CD4-positive, alpha-beta memory T cell (primary cell): ENCODE data around the gene PRTG. TPM values are rescaled to one million over a fixed set of nuclear protein-coding genes. Genes with fewer than 3 reads are reported as not detected.
"Not testable (repeated sequence)": the region's sequence is repeated elsewhere in the genome, so short reads cannot be mapped to it uniquely, and the experiment has no call there.

ENCODE experiments used
- CTCF ChIA-PET: fragments of 350-600 bp; sonication (Branson Sonifier 250); formaldehyde crosslinking; loops from one replicate; lab custom pipeline; 2021; ENCODE audit warnings: inconsistent platforms; ENCODE audit not compliant: partially characterized antibody; lab: Charles Lee
- POLR2A ChIA-PET: fragments of 350-600 bp; sonication (Branson Sonifier 250); formaldehyde crosslinking; loops from one replicate; lab custom pipeline; 2021; ENCODE audit not compliant: partially characterized antibody; lab: Charles Lee
- DNase-seq, 5 donors: peaks; one replicate each; pipeline versions ENCODE4 v3.0.0 to v3.0.0-alpha.2; 2020 to 2022; ENCODE audit warnings: mixed read lengths in 1 of 5
- H3K27ac ChIP-seq: one replicate; pipeline ENCODE4 v1.7.0; 2013; ENCODE audit warnings: low read depth, low read length
- H3K27me3 ChIP-seq: 2 replicates; pipeline ENCODE4 v1.7.0; 2013; ENCODE audit warnings: mild to moderate bottlenecking, low read length, moderate library complexity; ENCODE audit not compliant: insufficient read depth
- H3K36me3 ChIP-seq: 2 replicates; pipeline ENCODE4 v1.7.0; 2013; ENCODE audit warnings: mild to moderate bottlenecking, low read length, moderate library complexity; ENCODE audit not compliant: insufficient read depth
- H3K4me1 ChIP-seq: 2 replicates; pipeline ENCODE4 v1.7.0; 2013; ENCODE audit warnings: mild to moderate bottlenecking, low read length, moderate library complexity; ENCODE audit not compliant: insufficient read depth
- H3K4me3 ChIP-seq, 2 donors: one replicate each; pipeline ENCODE4 v1.7.0; 2013; ENCODE audit warnings: low read length in 2 of 2, mild to moderate bottlenecking in 1 of 2
- H3K9me3 ChIP-seq, 2 donors: one replicate each; pipeline ENCODE4 v1.7.0; 2013; ENCODE audit warnings: low read length in 2 of 2, control low read depth in 1 of 2; ENCODE audit not compliant: control insufficient read depth in 1 of 2
- H3K27ac Mint-ChIP-seq, 7 donors: one replicate each; pipeline ENCODE4 v1.8.0; 2020 to 2021; ENCODE audit warnings: mixed read lengths in 7 of 7, mild to moderate bottlenecking in 6 of 7, inconsistent platforms in 3 of 7, moderate library complexity in 3 of 7
- H3K27me3 Mint-ChIP-seq, 2 donors: one replicate each; pipeline ENCODE4 v1.8.0; 2020 to 2021; ENCODE audit warnings: mixed read lengths in 2 of 2
- H3K36me3 Mint-ChIP-seq, 2 donors: one replicate each; pipeline ENCODE4 v1.8.0; 2020 to 2021; ENCODE audit warnings: mixed read lengths in 2 of 2, inconsistent platforms in 1 of 2, mild to moderate bottlenecking in 1 of 2
- H3K4me1 Mint-ChIP-seq, 4 donors: one replicate each; pipeline ENCODE4 v1.8.0; 2020 to 2021; ENCODE audit warnings: mixed read lengths in 4 of 4, mild to moderate bottlenecking in 1 of 4
- H3K4me3 Mint-ChIP-seq, 8 donors: one replicate each; pipeline ENCODE4 v1.8.0; 2020 to 2021; ENCODE audit warnings: mixed read lengths in 8 of 8, mild to moderate bottlenecking in 7 of 8, moderate library complexity in 6 of 8, inconsistent platforms in 3 of 8
- H3K9me3 Mint-ChIP-seq, 8 donors: one replicate each; pipeline ENCODE4 v1.8.0; 2020 to 2021; ENCODE audit warnings: mixed read lengths in 8 of 8, mild to moderate bottlenecking in 5 of 8, inconsistent platforms in 3 of 8, moderate library complexity in 1 of 8
- intact Hi-C: fragments of 100-400 bp; cut with micrococcal nuclease; formaldehyde crosslinking; loops from one replicate; pipeline ENCODE4 v1.15.1; 2023
- polyA plus RNA-seq, 2 donors: library from polyadenylated mRNA; unstranded; fragments of 300-500 nt; fragmentation: Illumina TruSeq; gene quantifications; one replicate each; pipeline ENCODE4 v1.2.3, GENCODE V29; 2021
- total RNA-seq, 2 experiments: library from RNA; stranded (reverse); gene quantifications; one replicate each; pipeline ENCODE4 v1.2.3, GENCODE V29; 2021

PRTG gene
- total and polyA plus RNA-seq, 4 experiments from 2014 or later: not detected

DNA sequence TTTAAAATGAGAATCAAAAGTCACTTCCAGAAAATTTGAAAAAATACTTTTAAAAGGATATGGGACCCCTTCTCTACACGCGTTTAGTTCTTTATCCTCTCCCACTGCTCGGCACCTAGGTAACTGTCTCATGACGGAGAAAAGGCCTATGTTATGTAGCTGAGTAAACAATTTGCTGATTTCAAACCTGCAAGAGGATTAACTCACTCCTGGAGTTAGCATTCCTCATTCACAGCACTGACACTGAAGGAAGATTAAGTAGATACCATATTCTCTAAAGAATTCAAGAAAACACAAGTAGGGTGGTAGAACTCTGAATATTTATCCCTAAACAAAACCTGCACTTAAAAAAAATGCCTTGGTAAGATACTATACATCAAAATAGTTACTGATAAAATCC is 124.6 kb downstream of the PRTG start:
- Mint-ChIP-seq H3K9me3 (no peaks in the 10 kb centered on the region), H3K27me3 (peaks cover 14 to 17% of the 10 kb centered on the region in 2 donors), H3K4me1 (no peaks in the 10 kb centered on the region), H3K27ac (no peak overlapping the region), H3K4me3 (no peak overlapping the region), H3K36me3 (no peaks in the 10 kb centered on the region)
- Histone ChIP-seq H3K4me3 (no peak overlapping the region), H3K9me3 (no peaks in the 10 kb centered on the region), H3K36me3 (no peaks in the 10 kb centered on the region), H3K4me1 (no peaks in the 10 kb centered on the region), H3K27me3 (no peaks in the 10 kb centered on the region), H3K27ac (no peak overlapping the region)
- ChIA-PET CTCF (no interaction called here), POLR2A (no interaction called here)
- no peak for DNase-seq
- intact Hi-C loops: no loop called here

DNA sequence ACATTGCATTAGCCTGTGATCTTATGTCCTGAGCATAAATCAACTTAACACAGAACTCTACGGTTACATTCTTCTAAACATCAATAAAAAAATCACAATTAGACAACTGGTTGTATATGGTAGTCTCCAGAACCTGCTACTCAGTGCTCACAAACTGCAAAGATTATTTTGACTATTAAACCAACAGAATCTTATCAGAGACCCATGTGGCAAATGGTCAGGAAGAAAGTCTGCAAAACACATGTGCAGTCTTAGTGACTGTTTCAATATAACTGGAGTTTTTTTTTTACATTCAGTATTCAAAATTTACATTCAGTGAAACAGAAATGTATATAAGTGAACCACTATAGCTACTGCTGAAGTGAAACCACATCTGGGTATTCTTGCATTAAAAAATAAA is 127.5 kb downstream of the PRTG start:
- H3K27ac Mint-ChIP-seq: no peak overlapping the region
- peaks cover 0 to 2% (median 0%) of the 10 kb centered on the region in 8 donors for H3K9me3 Mint-ChIP-seq
- CTCF ChIA-PET: no interaction called here
- DNase-seq: no peak
- no peaks in the 10 kb centered on the region for H3K36me3 Mint-ChIP-seq
- Histone ChIP-seq H3K36me3 (no peaks in the 10 kb centered on the region), H3K27me3 (no peaks in the 10 kb centered on the region), H3K4me3 (no peak overlapping the region), H3K27ac (no peak overlapping the region), H3K4me1 (no peaks in the 10 kb centered on the region), H3K9me3 (no peaks in the 10 kb centered on the region)
- no peak overlapping the region for H3K4me3 Mint-ChIP-seq
- intact Hi-C loops: no loop called here
- POLR2A ChIA-PET: no interaction called here
- H3K4me1 Mint-ChIP-seq: no peaks in the 10 kb centered on the region
- peaks cover 19 to 23% of the 10 kb centered on the region in 2 donors for H3K27me3 Mint-ChIP-seq

DNA sequence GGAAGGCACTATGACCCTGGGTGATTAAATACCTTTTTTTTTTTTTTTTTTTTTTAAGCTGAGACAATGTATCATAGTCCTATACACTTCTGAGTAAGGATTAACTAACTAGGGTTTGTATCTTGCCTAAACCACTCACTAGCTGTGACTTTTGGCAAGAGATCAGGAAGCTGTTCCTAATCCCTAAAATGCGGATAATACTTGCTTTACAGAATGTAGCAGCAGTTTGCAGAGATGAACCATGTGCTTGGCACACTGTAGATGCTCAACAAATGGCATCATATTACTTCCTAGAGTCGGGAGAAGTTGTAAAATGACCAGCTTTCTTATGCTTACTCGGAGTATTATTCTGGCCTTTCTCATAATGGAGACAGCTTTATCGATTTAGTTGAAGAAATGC is 129.2 kb downstream of the PRTG start:
- no peak for DNase-seq
- CTCF ChIA-PET: interaction anchor here (1.5 kb wide), 1 partner anchor 9 kb away, joined by 3 read pairs; no protein-coding TSS in a partner anchor
- H3K9me3 Mint-ChIP-seq: peaks cover 0 to 3% (median 0%) of the 10 kb centered on the region in 8 donors
- H3K27me3 ChIP-seq: no peaks in the 10 kb centered on the region
- no peak overlapping the region for H3K4me3 Mint-ChIP-seq
- H3K27ac ChIP-seq: no peak overlapping the region
- H3K4me1 Mint-ChIP-seq: no peaks in the 10 kb centered on the region
- peaks cover 21 to 24% of the 10 kb centered on the region in 2 donors for H3K27me3 Mint-ChIP-seq
- H3K36me3 Mint-ChIP-seq: no peaks in the 10 kb centered on the region
- POLR2A ChIA-PET: interaction anchor here (0.6 kb wide), 1 partner anchor 892 kb away, joined by 3 read pairs; no protein-coding TSS in a partner anchor
- no peaks in the 10 kb centered on the region for H3K9me3 ChIP-seq
- no peaks in the 10 kb centered on the region for H3K4me1 ChIP-seq
- H3K36me3 ChIP-seq: no peaks in the 10 kb centered on the region
- H3K4me3 ChIP-seq: no peak overlapping the region
- intact Hi-C loops: no loop called here
- H3K27ac Mint-ChIP-seq: no peak overlapping the region

DNA sequence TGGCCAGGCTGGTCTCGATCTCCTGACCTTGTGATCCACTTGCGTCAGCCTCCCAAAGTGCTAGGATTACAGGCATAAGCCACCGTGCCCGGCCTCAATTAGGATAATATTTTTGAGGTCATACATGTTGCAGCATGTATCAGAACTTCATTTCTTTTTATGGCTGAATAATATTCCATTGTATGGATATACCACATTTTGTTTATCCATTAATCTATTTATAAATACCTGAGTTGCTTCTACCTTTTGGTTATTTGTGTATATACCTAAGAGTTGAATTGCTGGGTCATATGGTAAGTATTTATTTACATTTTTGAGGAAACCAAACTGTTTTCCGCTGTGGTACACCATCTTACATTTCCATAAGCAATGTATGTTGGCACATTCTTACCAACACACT is 136.7 kb downstream of the PRTG start:
- H3K4me1 ChIP-seq: no peaks in the 10 kb centered on the region
- no peak overlapping the region for H3K27ac ChIP-seq
- H3K4me3 ChIP-seq: no peak overlapping the region
- intact Hi-C loops: no loop called here
- DNase-seq: no peak
- no peaks in the 10 kb centered on the region for H3K9me3 ChIP-seq
- no peak overlapping the region for H3K27ac Mint-ChIP-seq
- H3K4me1 Mint-ChIP-seq: no peaks in the 10 kb centered on the region
- POLR2A ChIA-PET: no interaction called here
- H3K27me3 ChIP-seq: no peaks in the 10 kb centered on the region
- peaks cover 0 to 13% (median 9%) of the 10 kb centered on the region in 8 donors for H3K9me3 Mint-ChIP-seq
- peaks cover 6 to 7% of the 10 kb centered on the region in 2 donors for H3K27me3 Mint-ChIP-seq
- no peaks in the 10 kb centered on the region for H3K36me3 ChIP-seq
- no peak overlapping the region for H3K4me3 Mint-ChIP-seq
- CTCF ChIA-PET: no interaction called here
- no peaks in the 10 kb centered on the region for H3K36me3 Mint-ChIP-seq

DNA sequence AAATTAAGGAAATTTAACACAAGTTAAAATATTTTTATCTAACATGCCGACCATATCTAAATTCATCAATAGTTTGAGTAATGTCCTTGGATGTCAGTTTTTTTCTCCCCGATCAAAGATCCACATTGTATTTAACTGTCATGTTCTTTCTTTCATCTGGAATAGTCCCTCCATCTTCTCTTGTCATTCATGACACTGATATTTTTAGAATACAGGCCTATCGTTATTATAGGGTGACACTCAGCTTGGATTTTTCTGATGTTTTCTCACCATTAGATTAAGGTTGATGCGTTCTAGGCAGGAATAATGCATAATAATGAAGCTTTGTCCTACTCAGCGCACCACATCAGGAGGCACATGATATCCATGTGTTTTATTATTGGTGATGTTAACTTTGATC is 141.6 kb downstream of the PRTG start:
- Histone ChIP-seq H3K4me1 (no peaks in the 10 kb centered on the region), H3K27me3 (no peaks in the 10 kb centered on the region), H3K4me3 (no peak overlapping the region), H3K27ac (no peak overlapping the region), H3K36me3 (no peaks in the 10 kb centered on the region), H3K9me3 (no peaks in the 10 kb centered on the region)
- Mint-ChIP-seq H3K27ac (no peak overlapping the region), H3K4me1 (no peaks in the 10 kb centered on the region), H3K4me3 (no peak overlapping the region), H3K27me3 (peaks cover 10 to 12% of the 10 kb centered on the region in 2 donors), H3K9me3 (peaks cover 0 to 7% (median 1%) of the 10 kb centered on the region in 8 donors), H3K36me3 (no peaks in the 10 kb centered on the region)
- DNase-seq: no peak
- CTCF ChIA-PET: no interaction called here
- POLR2A ChIA-PET: no interaction called here
- intact Hi-C loops: no loop called here

DNA sequence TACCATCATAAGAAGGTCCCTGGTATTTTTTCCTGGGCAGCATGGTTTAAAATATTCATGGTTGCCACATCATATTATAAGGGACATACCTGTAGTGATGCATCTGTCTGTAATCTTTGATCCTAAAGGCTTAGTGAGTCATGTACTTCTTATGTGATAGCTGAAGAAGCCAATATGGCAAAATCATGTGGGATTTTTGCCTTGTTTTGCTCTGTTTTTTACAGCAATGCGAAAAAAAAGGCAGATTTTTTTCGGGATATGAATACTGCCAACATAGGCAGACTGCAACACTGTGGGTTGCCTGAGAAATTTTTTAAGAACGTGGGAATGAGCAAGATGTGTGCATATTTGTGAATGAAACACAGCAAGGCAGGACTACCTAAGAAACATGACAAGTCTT is 143.5 kb downstream of the PRTG start:
- H3K4me1 ChIP-seq: no peaks in the 10 kb centered on the region
- H3K4me3 ChIP-seq: no peak overlapping the region
- H3K27me3 ChIP-seq: no peaks in the 10 kb centered on the region
- DNase-seq: no peak
- intact Hi-C loops: no loop called here
- no peaks in the 10 kb centered on the region for H3K9me3 Mint-ChIP-seq
- H3K27ac ChIP-seq: no peak overlapping the region
- H3K4me3 Mint-ChIP-seq: no peak overlapping the region
- H3K4me1 Mint-ChIP-seq: no peaks in the 10 kb centered on the region
- H3K27me3 Mint-ChIP-seq: peaks cover 13% of the 10 kb centered on the region in 2 donors
- no peaks in the 10 kb centered on the region for H3K36me3 Mint-ChIP-seq
- no peak overlapping the region for H3K27ac Mint-ChIP-seq
- H3K9me3 ChIP-seq: no peaks in the 10 kb centered on the region
- ChIA-PET POLR2A (no interaction called here), CTCF (no interaction called here)
- no peaks in the 10 kb centered on the region for H3K36me3 ChIP-seq

DNA sequence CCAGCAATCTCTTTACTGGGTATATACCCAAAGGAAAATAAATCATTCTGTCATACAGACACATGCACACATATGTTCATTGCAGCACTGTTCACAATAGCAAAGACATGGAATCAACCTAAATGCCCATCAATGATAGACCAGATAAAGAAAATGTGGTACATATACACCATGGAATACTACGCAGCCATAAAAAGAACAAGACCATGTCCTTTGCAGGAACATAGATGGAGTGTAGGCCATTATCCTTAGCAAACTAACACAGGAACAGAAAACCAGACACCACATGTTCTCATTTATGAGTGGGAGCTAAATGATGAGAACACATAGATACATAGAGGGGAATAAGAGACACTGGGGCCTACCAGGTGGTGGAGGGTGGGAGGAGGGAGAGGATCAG is 149.9 kb downstream of the PRTG start:
- H3K4me3 ChIP-seq, POLR2A ChIA-PET, DNase-seq, H3K9me3 Mint-ChIP-seq, H3K36me3 ChIP-seq, H3K27ac ChIP-seq, H3K36me3 Mint-ChIP-seq, H3K9me3 ChIP-seq, H3K4me1 Mint-ChIP-seq, H3K27ac Mint-ChIP-seq, H3K4me3 Mint-ChIP-seq, intact Hi-C loops, H3K4me1 ChIP-seq: not testable (repeated sequence)
- H3K27me3 Mint-ChIP-seq: peaks cover 15 to 28% of the 10 kb centered on the region in 2 donors
- peaks cover 10% of the 10 kb centered on the region for H3K27me3 ChIP-seq
- CTCF ChIA-PET: interaction anchor here (1.2 kb wide), 1 partner anchor 12 kb away, joined by 3 read pairs; no protein-coding TSS in a partner anchor

DNA sequence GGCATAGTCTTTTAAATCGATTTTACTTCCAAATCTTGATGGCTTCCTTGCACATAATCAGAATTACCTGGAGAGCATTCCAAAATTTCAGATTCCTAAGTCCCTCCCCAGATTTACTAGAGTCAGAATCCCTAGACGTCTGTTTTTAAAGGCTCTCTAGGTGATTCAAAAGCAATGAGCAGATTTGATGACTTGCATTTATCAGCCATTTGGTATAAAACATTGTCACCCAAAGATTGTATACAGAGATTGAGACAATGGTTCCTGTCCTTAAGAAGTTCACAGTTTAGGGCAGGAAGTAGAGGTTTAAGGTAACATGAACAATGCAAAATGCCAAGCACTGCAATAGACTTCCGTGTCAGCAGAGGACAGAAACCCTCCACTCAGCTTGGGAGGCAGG is 152.2 kb downstream of the PRTG start:
- Mint-ChIP-seq H3K4me3 (no peak overlapping the region), H3K4me1 (peaks cover 0 to 7% (median 4%) of the 10 kb centered on the region in 4 donors), H3K36me3 (peaks cover 0 to 3% of the 10 kb centered on the region in 2 donors), H3K27ac (no peak overlapping the region), H3K27me3 (peaks cover 10 to 23% of the 10 kb centered on the region in 2 donors), H3K9me3 (peaks cover 0 to 2% (median 0%) of the 10 kb centered on the region in 8 donors)
- Histone ChIP-seq H3K27me3 (peaks cover 24% of the 10 kb centered on the region), H3K27ac (no peak overlapping the region), H3K9me3 (no peaks in the 10 kb centered on the region), H3K4me3 (no peak overlapping the region), H3K36me3 (no peaks in the 10 kb centered on the region), H3K4me1 (peaks cover 4% of the 10 kb centered on the region)
- DNase-seq: no peak
- intact Hi-C loops: no loop called here
- POLR2A ChIA-PET: no interaction called here
- CTCF ChIA-PET: no interaction called here
